Activated CD8-positive, alpha-beta memory T cell treated with anti-CD3 and anti-CD28 coated beads, Interleukin-2, amount 50 U/mL, for 48 hours (primary cell): Measurements from ENCODE around the gene KCNIP4.

Source experiments
- DNase-seq: peaks from one replicate; pipeline ENCODE4 v3.0.0-alpha.2; 2020

KCNIP4 gene

DNA sequence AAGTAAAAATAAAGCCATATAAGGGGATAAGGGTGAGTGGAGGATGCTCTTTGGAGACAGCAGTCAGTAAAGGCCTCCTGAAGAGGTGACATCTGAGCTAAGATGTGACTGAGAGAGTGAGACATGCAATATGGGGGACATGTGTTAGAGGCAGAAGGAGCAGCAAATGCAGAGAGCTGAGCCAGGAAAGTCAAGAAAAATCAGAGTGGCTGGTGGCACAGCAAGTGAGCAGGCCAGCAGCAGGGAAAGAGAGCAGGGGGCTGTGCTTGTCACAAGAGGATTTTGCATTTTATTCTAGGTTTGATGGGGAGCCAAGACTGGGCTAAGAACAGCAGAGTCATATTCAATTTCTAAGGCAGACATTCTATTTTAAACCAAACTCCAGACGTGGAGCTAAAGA is 394.5 kb downstream of the KCNIP4 start:
- DNase-seq = no peak

DNA sequence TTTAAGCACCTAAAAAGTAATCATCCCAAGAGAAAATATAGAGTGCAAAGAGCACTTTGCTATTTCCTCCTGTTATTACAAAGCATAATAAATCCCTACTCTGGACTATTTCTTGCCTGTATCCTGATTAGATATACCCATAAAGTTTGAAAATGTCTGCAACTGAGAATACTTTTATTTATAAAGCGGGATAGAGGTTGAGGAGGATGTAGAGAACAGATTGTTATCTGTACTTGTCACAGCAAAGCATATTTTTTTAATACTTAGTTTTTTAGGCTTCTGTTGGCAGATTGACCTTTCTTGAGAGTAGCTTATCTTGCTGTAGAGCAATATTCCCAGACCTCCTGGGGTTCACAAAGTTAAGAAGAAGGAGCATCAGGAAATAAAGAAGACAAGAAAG is 396.1 kb downstream of the KCNIP4 start:
- no peak for DNase-seq

DNA sequence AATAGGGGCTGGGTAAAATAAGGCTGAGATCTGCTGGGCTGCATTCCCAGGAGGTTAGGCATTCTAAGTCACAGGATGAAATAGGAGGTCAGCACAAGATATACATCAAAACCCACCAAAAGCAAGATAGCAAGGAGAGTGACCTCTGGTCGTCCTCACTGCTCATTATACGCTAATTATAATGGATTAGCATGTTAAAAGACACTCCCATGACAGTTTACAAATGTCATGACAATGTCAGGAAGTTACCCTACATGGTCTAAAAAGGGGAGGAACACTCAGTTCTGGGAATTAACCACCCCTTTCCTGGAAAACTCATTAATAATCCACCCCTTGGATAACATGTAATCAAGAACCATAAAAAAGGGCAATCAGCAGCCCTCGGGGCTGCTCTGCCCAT is 403.6 kb downstream of the KCNIP4 start:
- no peak for DNase-seq

DNA sequence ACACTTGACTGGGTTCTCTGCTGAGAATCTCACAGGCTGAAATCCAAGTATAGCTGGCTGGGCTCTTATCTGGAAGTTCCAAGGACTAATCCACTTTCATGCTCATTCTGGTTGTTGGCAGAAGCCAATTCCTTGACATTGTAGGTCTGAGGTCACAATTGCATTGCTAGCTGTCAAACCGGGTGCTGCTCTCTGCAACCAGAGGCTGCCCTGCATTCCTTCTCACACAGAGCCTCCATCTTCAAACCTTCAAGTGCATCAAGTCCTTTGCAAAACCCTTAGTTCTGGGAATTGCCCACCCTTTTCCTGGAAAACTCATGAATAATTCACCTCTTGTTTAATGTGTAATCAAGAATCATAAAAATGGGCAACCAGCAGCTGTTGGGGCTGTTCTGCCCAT is 404.2 kb downstream of the KCNIP4 start:
- DNase-seq = no peak

DNA sequence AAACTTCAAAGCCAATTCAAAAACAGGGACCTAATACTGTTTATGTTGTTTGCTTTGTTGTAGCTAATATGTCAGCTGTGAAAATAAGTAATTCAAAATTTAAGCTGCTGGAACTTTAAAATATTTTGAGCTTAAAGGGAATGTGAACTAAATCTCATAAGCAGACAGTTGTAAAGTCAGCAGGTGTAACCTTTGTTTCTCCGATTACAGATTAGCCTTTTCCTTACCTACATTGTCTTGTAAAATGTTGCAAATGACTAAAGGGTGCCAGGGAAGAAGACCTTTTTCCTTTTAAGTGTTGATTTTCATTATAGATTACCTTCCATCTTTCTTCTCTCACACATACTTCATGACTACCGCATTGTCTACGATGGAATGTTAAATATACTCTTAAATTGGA is 405.1 kb downstream of the KCNIP4 start:
- DNase-seq = no peak

DNA sequence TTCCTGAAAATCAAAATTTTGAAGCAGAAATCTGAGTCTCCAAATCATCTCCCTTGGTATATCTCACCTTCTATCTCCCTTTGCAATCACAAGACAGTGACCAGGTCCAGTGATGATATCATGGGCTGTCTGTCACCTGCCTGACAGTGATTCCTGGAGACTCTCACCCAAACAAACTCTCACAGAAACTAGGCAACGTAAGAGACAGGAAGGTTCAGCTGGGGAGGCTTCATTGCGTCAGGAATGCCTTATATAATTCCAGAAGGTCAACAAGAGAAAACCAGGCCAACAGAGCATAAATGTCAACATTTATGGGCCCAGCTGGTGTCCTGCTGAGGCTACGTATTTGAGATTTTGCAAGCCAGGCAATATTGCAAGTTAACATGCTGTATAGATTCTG is 412.7 kb downstream of the KCNIP4 start:
- no peak for DNase-seq

DNA sequence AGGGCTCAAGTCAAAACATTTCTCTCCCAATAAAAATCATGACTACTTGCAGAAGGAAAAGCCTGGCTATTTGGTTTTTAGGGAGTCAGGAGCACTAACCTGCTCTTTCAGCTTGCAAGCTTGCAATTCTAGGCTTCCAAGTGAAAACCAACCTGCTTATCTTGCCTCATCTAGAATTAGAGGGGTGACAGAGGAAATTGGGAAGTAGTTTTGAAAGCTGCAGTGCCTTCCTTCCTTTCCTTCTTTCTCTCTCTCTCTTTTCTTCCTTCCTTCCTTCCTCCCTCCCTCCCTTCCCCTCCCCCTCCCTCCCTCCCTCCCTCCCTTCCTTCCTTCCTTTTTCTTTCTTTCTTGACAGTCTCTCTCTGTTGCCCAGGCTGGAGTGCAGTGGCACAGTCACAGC is 417.5 kb downstream of the KCNIP4 start:
- DNase-seq = no peak

DNA sequence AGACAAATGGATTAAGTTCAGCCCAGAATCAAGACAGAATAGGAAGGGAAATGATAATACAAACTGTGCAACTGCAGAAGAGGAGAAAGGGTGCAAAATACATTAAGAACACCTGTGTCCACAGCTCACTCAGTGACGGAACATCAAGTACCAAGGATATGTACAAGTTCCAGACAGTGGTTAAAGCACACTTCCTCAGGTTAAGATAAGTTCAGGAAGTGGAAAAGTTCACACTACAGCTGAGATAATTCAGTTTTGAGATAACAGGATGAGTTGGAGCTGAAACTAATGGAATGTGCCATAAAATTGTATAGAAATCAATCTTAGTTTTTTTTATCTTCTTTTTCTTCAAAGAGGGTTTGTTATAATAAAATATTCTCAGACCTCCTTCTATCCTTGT is 419.4 kb downstream of the KCNIP4 start:
- no peak for DNase-seq

DNA sequence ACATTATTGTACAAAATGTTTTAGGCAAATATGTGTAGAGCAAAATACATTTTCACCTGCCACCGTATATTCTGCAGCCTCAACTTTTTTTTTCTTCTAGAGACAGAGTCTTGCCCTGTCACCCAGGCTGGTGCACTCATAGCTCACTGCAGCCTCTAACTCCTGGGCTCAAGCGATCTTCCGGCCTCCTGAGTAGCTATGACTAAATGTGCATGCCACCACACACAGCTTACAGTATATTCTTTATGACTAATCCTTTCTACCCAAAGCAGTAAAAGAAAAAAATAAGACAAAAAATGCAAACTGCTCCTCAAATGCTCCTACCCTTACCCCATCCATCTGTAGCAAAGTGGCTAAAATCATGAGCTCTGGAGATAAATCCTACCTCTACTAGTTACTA is 426.3 kb downstream of the KCNIP4 start:
- no peak for DNase-seq

DNA sequence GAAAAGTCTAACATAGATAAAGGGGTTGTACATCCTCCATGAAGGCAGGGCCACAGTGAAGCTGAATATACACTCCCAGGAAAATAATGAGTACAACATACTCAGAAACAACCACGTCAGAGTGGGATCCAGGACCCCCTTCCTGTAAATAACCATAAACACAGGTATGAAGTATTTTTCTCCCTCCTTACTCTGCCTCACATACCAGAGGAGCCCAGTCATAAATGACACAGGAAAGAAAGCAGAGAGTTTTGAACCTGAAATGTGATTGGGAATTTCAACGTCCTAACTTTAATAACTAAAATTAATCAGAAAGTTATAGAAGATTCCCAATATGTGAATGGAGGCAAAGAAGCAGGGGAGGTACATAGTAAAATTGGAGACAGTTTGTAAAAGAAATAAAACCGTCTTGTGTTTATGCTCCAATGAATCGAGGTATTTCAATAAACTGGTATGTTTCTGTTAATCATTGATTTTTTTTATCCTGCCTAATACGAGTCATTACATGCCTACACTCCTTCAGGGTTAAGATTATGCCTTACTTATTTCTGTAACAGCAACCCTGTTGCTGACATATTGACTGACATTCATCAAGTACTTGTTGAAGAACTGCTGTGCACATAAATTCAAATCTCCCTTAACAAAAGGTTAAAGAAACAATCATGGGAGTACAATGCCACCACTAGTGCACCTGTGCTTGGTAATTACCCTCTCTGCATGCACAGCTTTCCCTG is 431.3 kb downstream of the KCNIP4 start:
- DNase-seq = no peak

DNA sequence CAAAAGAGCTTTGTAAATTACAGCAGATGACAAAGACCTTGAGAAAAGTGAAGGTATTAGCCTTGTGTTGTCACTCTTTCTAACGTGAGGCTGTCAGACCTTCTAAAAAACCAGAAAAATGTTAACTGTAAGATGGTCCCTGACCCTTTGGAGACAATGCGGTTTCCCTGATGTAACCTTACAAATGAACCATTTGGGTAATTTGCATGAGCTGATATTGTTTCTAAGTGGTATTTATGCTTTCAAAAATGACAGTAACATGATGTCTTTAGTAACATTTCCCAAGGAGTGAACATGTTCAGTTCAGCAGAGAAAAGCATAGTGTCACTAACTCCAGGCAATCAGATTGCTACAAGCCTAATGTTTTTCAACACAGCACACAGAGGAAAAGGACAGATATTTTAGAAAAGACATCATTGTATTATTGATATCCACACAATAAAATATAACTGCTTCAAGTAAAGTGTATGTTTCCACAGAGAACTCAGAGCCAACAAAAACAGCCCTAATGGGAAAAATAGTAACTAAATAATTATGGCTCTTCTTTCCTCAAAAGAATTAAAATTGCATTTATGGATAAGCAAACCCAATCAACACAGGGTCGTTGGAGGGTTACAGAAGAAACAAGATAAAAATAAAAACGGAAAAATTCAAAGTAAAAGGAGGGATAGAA is 434.4 kb downstream of the KCNIP4 start:
- DNase-seq = no peak

DNA sequence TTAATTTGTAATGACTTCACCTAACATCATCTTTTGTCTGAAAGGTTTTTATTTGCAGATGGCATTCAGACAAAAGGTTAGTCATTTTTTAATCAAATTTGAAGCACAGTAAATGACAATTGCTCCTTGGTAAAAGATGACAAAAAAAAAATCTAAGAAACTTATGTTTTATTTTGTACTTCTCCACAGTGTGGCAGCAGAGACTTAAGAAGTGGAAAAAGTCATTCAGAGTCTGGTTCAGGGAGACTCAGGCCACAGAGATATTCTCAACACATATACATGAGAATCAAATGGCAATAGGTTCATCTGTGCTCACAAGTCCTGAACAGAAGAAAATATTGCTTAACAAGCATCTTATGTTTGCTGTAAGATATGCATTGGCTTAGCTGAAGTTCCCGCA is 436.2 kb downstream of the KCNIP4 start:
- DNase-seq = no peak

DNA sequence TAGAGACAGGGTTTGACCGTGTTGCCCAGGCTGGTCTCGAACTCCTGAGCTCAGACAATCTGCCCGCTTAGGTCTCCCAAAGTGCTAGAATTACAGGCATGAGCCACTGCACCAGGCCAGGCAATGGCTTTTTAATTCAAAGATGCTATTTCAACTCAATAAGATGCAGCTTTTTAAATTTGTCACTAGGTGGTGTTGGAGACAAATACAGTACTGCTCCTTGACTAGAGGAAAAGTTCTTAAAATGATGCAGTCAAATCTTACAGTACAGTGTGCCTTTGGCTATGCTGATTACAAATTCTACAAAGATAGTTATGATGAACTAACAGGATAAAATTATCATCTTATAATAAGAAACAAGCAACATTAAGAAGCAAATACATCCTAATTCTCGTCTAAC is 441.1 kb downstream of the KCNIP4 start:
- no peak for DNase-seq

DNA sequence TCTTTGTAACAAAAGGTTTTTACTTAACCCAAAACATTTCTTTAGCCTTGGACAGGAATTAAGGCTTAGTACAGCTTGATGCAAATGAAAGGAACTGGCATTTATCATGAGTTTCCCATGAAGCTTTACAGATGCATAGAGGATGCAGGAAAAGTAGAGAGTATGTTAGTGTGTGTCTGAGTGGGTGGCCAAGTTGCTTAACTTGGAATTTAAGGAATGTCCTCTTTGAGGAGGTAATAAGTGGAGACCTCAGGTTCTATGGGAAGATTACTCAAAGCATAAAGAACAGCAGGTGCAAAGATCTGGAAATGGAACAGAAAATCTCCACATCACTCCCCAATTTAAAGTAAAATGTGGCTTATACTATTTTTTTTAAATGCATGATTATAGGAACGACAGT is 457.9 kb downstream of the KCNIP4 start:
- DNase-seq = no peak

DNA sequence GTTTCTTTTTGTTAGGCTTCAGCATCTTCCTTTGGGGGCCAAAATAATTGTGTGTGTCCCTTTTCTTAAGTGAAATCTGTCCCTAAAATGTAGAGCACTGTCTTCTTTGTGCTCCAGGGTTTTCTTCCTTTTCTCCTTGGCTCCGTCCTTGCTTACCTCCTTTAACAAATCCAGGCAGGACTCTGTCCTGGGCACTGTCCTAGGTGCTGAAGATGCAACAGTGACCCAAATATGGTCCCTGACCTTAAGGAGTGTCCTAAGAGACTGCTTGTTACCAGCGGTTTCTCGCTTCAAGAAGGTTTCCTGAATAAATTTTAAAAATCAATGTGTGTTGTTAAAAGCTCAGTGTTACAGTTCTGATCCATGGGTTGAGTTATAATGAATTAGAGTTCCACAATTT is 471.8 kb downstream of the KCNIP4 start:
- no peak for DNase-seq

DNA sequence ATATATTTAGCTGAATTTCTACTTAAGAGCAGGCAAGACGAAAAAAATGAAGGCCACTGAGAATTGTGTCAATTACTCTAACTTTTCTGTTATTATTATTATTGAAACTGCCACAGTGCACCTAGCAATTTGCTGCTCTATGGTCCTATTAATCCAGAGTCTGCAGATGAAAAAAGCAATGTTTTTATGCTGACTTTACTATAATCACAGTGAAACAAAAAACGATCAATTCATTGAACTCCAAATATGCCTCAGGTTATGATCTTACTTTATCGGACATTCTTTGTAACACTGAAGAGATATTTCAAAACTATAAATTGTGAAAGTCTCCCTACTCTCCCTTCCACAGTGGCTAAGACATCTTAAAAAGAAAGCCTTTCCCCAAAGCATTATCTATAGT is 474.4 kb downstream of the KCNIP4 start:
- no peak for DNase-seq

DNA sequence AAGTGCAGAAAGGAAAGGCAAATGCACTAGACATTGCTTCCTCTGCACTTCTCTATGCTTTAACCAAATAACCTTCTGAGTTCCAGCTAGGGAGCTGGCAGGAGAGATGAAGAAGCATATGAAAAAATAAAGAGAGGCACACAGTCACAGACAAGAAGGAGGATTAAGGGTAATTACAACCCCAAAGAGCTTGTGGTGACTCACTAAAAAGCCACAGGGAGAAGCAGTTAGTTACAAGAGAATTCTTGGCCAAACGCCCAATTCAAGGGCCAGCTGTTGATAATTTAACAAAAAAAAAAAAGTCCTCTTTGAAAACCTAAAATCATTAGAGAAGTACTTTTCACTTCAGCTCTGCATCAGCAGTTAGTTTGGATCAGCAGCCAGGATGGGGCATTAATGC is 478.0 kb downstream of the KCNIP4 start:
- no peak for DNase-seq

DNA sequence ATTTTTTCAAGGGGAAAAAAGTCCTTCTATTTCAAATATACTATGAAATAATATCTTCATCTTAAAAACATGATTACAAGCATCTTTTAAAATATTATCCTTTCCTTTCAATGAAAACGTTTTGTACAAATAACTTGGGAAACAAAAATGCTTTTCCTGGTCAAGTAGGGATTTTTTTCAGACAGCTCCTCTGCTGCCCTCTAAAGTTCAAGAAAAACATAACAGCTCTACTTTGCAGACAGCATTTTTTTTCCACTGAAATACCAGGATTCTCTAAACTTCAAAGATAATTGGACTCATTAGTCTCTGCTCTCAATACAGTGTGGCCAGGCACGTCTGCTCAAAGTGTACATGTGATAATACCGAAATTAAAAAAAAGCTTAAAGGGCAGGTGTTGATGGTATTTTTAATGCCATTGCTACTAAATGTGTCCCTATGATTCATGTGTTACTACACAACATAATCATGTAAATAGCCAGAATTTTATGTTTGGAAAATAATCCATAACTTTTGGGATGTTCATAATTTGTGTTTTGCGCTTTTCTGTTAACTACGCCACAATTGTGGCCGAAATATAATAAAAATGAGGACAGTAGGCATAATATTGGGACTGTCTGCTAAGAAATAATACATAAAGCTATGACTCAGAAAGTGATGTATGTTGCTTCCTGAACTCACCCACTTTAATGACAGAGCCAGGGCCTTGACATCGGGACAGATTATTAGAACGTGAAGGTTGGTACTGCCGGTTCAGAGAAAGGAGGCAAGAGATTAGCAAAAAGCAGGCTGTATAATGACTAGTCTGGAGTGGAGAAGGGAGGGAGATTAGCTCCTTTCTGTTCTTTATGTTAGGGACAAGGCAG is 478.9 kb downstream of the KCNIP4 start:
- no peak for DNase-seq

DNA sequence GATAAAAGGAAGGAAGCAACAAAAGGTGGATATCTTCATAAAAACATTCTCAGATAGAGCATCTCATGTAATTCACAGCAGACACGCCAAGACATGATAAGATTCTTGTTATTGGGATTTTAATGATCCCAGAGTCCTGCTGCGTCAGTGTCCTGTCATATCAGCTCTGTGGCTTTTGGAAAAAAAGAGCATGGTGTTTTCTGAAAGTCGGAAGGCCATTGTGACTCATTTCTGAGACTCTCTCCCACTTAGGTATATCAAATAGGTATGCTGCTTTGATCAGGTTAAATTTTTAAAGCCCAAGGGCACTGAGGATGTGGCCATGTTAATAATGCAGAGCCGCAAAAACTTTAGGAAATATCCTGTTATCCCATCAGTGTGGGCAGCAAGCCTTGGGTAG is 481.0 kb downstream of the KCNIP4 start:
- no peak for DNase-seq

DNA sequence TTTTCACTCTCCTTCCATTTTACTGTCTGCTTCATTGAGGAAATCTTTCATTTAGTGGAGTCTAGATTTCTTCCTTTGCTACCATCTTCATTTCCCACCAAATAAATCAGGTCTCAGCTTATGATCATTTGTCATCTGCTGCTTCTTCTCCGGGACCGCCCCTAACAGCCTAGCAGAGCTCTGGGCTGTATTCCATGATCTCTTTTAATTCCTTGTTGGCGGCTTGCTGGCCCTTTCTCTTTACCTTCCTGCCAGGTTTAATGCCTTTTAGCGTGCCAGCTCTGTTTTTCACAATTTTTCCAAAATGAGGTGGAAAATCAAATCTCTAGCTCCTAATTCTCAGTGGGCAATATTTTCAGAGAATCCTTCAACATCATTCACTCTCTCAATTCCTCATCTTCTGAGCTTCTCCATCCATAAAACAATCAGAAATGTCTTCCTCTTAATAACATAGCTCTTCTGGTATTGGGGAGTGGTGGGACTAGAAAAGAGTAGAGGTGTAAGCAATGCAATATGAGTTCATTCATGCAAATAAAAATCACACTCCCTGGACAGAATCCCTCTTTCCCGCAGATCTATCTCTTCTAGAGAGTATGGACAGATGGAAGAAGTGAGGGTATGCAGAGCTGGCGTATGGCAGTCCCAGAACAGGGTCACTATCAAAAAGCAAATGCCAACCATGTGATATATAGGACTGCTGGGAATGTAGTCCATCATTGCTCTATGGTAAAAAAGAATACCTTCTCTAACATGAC is 491.3 kb downstream of the KCNIP4 start:
- DNase-seq = no peak

DNA sequence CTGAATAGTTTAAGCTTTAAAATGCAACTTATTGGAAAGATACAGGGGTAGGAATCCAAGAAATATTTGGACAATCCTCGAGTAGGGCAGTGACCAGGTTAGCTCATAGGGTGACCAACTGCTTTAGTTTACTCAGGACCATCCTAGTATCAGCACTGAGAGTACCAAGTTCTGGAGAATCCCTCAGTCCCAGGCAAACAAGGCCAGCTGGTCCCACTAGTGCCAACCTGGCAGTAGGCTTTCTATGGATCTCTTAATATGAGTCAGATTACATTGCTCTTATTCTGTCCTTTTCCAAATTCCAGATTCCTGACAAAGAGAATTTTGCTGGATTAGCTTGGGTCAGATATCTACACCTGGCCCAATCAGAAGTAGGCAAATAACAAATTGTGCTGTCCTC is 493.7 kb downstream of the KCNIP4 start:
- no peak for DNase-seq

DNA sequence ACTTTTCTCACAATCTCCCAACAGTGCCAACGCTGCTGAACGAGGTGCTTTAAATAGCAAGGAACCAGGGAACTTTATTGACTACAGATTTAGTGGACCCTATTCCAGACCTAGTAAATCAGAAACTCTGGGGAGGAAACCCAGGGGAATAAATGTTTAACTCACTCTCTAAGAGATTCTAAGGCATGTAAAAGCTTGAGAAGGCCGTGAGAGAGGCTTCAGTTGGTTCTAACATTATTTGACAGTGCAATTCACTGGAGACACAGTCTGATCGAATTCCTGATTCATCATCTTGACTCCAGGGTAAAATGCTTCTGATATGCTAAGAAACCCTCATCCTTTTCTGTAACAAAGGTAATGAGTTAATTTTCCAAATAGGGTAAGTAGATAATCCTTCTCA is 494.4 kb downstream of the KCNIP4 start:
- DNase-seq = no peak

DNA sequence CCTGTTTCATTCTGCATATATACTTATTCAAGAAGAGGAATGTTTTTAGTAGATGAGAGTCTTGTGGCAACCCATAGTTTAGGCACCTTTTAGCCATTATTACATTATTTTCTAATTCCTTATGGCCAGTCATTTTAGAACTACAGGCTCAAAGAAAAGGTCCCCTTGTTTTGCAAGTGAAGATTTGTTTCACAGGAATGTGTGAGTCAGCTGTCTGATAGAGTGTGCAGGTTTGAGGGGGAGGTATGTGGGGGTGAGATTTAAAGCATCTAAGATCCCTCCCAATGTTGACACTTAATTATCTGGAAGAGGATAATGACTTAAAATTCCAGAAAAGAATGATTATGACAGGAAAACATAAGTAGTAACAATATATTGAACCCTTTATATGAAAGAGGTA is 495.6 kb downstream of the KCNIP4 start:
- no peak for DNase-seq
